HG02870 (cell line): ENCODE measurements around the gene SNAP29.
"Not testable (repeated sequence)": the region's sequence is repeated elsewhere in the genome, so short reads cannot be mapped to it uniquely, and the experiment has no call there.

ENCODE experiments used
- ATAC-seq: cut with Tn5 transposase; IDR thresholded peaks from one replicate; pipeline ENCODE4 v1.9.1; 2021; ENCODE audit warnings: mild to moderate bottlenecking, moderate library complexity; ENCODE audit not compliant: unreplicated experiment

SNAP29 gene

DNA sequence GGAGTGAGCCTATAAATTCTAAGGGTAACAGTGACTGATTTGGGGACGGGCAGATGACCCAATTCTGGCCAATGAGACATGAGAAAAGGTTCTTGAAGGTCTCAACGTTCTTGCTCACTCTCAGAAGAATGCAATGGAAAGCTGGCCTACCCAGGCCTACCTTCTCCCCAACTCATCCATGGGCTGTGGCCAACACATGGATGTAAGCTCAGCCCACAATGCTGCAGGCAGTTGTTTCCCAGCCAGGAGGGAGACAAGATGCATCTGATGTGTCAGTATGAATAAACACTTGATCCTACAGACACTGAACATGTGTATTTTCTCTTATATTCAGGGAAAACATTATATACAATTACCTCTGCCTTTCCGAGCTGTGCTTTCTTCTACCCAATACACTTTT is 24.6 kb upstream of the SNAP29 start:
- ATAC-seq: no peak

DNA sequence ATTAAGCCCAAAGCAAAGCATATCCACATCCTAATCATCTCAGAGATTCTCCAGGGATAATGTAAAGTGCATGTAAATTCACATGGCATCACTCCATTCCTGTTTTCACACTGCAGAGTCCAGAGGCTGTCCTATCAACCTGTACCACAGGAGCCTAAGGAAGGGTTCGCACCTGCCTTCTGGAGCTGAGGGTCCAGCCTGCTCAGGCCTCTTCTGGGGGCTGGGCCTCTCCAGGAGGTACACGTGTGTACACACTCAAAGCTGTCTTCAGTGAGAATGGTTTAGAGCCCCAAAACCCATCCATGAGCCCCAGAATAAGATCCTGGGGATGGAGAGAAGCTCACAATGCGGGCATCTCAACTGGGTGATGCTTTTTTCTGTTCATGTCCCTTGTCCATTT is 24.1 kb upstream of the SNAP29 start:
- no peak for ATAC-seq

DNA sequence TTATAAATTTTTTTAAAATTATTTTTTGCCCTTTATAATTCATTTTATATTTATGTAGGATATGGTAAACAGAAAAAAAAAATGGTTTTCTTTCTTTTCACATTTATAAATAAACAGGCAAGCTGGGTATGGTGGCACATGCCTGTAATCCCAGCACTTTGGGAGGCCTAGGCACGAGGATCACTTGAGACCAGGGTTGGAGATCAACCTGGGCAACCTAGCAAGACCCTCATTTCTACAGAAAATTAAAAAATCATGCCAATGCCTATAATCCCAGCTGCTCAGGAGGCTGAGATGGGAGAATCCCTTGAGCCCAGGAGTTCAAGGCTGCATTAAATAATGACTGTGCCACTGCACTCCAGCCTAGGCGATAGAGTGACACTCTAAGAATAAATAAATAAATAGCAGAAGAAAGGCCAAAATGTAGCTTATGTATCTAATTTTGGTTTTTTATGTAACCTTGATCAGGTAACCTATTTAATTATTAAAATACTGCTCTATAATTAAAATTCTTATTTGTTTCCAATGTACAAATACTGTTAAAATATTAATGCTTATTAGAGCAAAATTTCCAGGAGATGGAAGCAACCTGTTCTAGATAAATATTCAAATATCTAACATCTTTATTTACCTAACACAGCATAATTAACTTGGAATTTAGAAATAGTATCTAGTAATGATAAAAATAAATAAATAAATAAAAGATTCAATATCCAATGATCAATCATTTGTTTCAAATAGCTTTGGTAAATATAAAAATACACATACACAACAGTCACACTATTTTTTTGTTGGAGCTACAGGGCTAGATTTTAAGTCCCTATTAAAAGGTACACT is 21.6 kb upstream of the SNAP29 start:
- no peak for ATAC-seq

DNA sequence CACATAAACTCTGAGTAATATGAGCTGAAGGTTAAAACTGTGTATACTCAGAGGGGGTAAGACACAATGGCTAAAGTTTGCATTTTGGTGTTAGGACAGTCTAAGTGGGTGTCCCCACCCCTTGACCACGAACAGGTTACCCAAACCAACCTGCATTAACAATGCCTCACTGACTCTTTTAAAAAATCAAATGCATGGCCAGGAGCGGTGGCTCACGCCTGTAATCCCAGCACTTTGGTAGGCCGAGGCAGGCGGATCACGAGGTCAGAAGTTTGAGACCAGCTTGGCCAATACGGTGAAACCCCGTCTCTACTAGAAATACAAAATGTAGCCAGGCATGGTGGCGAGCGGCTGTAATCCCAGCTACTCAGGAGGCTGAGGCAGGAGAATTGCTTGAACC is 19.5 kb upstream of the SNAP29 start:
- not testable (repeated sequence) for ATAC-seq

DNA sequence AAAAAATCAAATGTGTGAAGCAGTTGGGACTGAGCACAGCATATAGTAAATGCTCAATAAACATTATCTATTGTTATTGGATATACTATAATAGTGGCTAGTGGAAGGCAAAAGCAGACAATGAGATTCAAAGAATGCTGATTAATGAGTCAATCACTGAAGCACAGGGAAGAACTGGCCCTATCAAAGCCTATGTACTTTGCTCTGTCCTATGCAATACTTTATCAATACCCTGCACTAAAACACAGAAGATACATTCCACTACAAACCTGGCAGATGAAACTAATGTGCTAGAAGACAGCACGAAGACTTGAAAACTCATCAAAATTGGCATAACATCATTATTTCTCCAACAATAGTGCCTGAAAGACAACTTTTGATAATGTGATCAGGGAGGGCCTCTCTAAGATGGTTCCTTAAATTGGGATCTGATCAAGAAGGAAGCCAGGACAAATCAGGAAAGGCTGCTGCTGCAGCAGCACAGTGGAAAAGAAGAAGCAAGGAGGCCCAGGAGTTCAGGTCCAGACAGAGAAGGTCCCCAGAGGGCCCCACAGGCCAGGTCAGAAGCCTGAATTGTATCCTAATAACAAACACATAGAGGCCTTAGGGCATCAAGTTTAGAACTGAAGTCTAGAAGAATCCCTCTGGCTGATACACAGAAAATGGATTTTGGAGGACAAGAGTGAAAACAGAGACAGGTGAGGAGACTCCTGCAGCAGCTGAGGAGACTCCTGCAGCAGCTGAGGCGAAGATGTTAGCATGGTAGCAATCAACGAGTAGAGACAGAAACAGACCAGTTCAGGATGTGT is 18.8 kb upstream of the SNAP29 start:
- no peak for ATAC-seq

DNA sequence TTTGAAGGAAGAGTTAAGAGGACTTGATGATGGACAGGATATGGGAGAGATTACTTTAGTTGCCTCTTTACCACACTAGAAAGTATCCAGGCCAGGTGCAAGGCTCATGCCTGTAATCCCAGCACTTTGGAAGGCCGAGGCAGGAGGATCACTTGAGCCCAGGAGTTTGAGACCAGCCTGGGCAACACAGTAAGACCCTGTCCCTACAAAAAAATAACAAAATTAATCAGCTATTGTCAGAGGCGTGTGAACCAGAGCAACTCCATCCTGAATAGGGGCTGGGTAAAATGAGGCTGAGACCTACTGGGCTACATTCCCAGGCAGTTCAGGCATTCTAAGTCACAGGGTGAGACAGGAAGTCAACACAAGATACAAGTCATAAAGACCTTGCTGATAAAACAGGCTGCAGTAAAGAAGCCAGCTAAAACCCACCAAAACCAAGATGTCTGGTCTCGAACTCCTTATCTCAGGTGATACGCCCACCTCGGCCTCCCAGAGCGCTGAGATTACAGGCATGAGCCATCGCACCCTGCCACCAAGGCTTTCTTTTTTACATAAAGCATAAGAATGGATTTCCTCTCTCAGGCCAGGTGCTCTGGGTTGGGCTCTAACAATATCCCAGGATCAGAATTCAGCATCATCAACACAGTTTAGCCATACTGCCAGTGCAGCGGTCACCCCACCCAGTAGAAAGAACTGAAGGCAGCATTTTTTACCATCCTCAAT is 18.0 kb upstream of the SNAP29 start:
- no peak for ATAC-seq

DNA sequence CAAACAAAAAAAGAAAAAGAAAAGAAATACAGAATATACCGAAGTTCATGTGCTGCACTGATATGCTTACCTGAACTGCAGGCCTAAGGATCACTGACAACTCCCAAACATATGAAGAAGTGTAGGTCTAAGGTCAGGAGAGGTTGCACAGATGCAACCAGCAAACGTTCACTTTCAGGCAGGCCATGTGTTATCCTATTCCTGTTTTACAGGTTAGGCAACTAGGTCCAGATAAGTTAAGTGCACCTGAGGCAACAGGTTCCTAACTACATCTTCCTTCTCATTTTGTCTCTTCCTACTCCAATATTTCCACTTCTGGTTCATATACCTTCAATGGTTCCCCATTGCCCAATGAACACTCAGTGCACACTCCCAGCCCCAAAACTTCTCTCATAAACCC is 15.3 kb upstream of the SNAP29 start:
- no peak for ATAC-seq

DNA sequence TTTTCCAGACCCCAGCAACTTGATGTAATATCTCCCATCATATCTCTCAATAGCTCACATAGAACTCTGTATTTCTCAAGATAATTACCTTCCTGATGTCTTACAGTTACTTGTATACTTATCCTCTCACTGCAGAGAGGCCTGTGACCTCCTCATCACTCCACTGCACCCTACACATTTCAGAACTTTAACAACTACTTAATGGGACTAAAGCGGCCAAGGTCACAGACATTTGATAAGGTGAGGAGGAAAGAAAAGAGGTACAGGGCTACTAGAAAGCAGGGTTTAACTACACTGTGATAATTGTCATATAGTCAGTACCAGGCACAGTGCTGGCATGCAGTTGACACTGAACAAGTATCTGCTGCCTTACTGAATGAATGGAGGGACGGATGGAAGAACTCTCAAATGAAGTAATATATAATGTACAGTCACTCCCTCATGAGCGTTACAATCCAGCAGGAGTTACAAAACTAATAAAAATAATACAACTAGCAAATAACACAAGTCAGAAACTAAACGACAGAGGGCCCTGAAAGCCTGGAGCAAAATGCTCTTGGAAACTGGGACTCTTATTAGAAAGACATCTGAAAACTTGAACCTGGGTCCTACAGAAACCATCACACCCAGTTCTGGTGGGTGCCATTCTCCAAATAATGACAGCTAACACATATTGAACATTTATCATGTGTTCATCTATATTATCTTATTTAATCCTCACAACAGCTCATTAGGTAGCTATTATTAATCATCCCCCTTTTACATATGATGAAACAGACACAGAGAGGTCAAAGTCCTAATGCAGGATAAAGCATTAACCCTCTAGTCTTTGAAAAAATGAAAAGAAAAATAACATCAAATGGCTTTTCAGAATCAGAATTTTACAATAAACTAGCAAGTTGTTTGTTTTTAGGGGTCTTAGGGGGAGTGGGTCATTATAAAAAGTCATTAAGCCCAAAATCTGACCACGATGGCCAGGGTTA is 14.5 kb upstream of the SNAP29 start:
- ATAC-seq: no peak

DNA sequence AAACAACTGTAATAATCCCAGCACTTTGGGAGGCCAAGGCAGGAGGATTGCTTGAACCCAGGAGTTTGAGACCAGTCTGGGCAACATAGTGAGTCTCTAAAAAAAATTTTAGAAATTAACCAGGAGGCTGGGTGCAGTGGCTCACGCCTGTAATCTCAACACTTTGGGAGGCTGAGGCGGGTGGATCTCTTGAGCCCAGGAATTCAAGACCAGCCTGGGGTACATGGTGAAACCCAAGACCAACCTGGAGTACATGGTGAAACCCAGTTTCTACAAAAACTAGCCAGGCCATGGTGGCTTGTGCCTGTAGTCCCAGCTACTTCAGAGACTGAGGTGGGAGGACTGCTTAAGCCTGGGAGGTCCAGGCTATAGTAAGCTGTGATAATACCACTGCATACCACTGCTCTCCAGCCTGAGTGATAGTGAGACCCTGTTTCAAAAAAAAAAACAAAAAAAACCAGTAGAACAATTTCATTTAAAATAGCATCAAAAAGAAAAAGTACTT is 11.4 kb upstream of the SNAP29 start:
- ATAC-seq: no peak

DNA sequence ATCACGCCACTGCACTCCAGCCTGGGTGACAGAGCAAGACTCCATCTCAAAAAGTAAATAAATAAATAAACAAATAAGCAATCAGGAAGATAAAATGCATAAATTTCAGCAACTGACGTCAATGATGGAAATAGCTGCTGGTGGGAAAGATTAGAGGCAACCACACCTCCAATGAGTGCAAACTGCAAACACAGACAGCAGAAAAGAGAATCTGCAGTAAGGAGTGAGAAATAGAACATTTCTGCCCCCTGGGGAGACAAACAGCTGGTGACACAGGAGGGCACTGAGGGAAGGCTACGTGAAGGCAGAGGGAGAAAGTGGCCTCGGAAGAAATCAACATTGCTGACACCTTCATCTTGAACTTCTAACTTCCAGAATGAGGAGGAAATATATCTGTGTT is 6.7 kb upstream of the SNAP29 start:
- no peak for ATAC-seq

DNA sequence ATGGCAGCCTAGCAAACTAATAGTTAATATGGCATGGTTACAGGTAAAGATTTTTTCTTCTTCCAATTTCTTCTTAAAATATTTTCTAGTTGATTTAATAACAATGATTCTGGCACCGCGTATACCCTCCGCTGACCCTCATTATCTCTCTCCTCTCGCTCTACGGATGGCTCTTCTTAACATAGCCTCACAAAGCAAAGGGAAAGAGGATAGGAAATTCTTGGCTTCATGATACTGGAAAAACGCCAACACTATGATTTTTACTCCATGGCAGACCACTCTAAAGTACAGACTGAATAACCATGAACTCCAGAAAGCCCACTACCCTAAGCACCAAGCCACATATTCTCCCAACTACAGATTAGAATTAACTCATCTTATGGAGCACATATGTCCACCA is 6.3 kb upstream of the SNAP29 start:
- ATAC-seq: no peak

DNA sequence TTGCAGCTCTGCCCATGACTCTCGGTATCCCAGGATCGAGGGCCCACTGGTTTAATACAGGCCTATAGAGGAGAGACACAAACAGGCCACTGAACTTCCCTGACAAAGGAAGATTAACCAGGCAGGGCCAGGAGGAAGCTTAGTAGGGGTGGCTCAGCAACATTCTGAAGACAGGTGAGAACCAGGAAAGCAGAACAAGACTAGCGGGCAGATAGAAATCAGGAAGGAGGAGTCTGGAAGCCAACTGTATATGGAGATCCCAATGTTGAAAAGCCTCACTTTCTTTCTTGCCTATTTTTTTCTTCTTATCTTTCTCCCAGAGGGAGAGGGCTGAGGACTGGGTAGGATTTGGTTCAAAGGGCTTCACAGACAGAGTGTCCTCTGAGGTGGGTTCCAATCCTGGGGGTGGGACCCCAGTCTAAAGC is 5.6 kb upstream of the SNAP29 start:
- ATAC-seq: no peak

DNA sequence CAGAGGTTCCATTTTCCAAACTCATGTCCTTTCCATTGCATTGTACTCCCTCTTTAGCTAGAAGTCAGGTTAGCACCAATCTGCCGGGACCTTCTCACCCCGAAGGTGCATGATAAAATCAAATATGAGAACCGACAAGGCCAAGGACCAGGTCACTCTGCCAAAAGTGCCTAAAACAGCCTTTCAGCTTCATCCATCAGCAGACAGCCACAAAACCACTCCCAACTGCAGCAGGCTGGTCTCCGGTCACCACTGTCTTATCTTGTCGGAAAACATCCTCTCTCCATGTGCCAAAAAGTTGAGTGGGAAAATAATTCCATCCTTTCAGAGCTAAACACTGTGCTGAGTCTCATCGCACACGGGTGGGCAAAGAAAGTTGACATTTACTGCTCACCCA is 1.6 kb upstream of the SNAP29 start:
- ATAC-seq: no peak

DNA sequence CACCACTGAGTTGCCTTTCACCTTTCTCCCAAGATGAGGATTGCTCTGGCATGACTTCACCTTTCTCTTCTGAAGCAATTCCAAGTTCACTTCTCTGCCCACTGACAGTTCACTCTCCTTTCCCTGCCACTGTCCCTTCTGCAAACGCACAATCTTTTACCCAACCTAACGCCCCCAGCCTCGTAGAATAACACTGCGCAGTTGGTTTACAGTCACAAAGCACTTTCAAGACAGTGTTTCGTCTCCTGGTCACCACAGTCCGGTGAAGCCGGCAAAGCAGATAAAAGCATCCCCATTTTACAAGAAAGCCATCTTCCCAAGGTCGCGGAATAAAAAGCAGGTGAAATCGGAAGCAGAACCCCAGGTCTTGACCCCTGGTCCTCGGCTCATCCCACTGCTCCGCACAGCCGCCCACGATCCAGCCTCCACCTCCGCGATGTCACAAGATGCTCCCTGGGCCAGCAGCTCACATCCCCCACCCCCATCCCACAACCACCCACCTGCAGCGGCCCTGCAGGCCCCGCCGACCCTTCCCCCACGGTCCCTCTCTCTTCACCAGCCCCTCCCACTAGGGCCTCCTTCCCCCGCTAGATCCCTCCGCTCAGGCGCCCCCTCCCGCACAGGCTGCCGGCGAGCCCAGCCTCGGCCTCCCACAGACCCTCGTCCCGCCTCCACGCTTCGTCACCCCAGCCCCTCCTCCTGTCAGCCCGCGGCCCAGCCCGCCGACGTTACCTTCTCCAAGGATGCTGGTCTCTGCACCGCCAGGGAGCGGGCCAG is 781 bp upstream of the SNAP29 start:
- peak; percentile 53 for ATAC-seq

DNA sequence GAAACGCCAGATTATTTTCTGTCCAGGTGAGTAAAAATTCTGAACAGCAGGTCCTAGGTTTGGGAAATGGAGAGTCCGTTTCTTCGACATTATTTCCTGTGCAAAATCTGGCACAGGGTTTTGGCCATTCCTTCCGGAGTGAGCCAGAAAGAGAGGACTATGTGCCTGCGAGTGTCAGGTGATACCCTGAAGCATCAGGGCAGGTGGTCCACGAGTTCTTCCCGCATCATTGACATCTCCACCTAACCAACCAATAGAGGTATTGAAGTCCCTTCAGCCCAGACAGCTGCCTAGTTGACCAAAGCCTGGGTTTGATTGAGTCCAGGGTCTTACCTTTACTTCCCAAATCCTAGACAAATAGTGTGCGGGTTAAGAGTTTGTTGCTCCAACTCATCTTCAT is 808 bp downstream of the SNAP29 start:
- no peak for ATAC-seq

DNA sequence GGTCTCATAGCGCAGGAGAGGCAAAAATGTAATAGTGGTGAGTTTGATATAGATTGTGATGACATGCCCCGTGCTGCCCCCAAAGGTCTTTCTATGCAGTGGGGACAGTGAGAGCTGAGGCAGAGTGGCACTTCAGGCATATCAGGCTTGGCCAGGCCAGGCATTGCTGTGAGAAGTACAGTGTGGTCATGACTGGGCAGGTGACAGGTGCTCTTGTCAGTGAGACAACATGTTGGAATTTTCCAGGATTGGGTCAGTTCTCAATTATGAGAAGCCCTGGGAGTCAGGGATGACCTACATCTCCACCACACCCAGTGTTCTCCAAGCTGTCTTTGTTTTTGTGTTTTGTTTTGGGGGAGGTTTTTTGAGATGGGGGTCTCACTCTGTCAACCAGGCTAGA is 3.7 kb downstream of the SNAP29 start:
- ATAC-seq: no peak

DNA sequence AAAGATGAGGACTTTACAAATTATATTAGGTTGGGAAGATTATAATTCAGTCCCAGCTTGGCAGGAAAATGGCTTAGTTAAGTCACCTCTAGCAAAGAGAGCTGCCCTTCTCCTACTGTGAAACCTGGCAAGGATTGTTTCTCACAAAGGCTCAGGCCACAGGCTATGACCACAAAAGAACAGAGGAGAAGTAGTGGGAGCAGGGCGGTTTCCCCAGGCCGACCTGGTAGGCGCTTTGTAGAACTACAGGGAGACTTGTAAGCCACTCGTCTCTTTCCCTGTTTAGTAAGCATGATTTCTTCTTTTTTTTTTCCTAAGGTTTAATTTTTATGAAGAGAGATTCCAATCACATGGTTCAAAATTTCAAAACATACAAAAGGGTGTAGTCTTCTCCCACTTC is 4.6 kb downstream of the SNAP29 start:
- no peak for ATAC-seq

DNA sequence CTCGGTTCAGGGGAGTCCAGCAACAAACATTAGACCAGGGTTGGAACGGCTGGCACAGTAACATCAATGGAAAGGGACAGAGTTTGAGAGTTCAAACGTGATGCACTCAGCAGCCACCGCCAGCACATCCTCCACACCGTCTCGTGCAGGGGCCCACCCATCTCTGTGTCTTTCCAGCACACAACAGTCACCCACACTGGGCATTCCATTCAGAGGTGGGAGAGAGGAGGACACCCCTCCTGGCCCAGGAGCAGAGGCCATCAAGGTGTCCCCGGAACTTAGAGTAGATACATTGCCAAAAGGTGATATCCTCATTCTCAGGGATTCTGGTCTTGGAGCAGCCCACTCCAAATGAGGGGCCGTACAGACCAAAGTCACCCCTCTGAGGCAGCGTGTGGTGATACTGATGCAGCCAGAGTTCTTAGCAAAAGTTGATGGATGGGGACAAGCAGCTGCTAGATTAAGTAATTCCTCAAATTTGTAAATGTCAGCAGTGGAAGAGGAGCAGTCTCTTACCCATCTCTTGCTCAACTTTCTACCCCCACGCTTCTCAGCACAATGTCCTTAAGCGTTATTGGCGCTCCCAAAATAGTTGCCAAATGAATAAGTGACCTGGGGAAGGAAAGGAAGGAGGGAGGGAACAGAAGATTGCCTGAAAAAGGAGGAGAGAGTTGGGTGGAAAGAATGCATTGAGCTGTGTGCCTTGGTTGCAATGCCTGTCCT is 5.5 kb downstream of the SNAP29 start:
- no peak for ATAC-seq

DNA sequence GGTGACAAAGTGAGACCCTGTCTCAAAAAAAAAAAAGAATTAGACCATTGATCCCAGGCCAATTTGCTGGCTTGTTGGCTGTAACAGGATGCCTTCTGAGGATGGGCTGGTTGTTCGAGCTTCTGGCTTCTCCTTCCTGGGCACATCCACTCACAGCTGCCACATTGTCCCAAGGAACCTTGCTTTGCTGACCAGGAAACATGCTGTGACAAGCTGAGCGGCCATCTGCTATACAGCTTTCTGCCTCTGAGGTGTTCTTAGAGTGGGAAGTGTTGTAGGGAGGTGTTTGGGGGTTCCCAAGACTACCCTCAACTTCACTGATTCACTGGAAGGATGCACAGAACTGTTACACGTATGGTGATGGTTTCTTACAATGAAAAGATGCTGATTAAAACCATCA is 6.5 kb downstream of the SNAP29 start:
- ATAC-seq: no peak
